ENCODE data around the gene LRRK1.

Gene LRRK1

GRCh38 chr15:101047301-101047781, 128.2 kb downstream of the LRRK1 start:
- DNase-seq = peak; percentile 3

GRCh38 chr15:101048176-101048575, 129.0 kb downstream of the LRRK1 start:
- no peak for DNase-seq

GRCh38 chr15:101048581-101049030, 129.4 kb downstream of the LRRK1 start:
- DNase-seq = no peak

- DNase-seq = no peak
These were observed 130.1 kb downstream of the LRRK1 start for GRCh38 chr15:101049282-101049681.

- no peak for DNase-seq
These were observed 130.9 kb downstream of the LRRK1 start for GRCh38 chr15:101049856-101050622.

- no peak for DNase-seq
These were observed 131.6 kb downstream of the LRRK1 start for GRCh38 chr15:101050623-101051290.

GRCh38 chr15:101051291-101052030, 132.3 kb downstream of the LRRK1 start:
- DNase-seq = no peak

GRCh38 chr15:101052031-101052620, 133.0 kb downstream of the LRRK1 start:
- no peak for DNase-seq

- DNase-seq = no peak
These were observed 133.5 kb downstream of the LRRK1 start for GRCh38 chr15:101052681-101053121.

- DNase-seq = no peak
These were observed 134.1 kb downstream of the LRRK1 start for GRCh38 chr15:101053261-101053660.

- DNase-seq = no peak
These were observed 135.0 kb downstream of the LRRK1 start for GRCh38 chr15:101054116-101054515.

- no peak for DNase-seq
These were observed 135.8 kb downstream of the LRRK1 start for GRCh38 chr15:101054991-101055390.

GRCh38 chr15:101055411-101055810, 136.3 kb downstream of the LRRK1 start:
- no peak for DNase-seq

GRCh38 chr15:101056366-101057334, 137.5 kb downstream of the LRRK1 start:
- DNase-seq = no peak

- DNase-seq = no peak
These were observed 138.8 kb downstream of the LRRK1 start for GRCh38 chr15:101057841-101058407.

GRCh38 chr15:101058735-101059134, 139.6 kb downstream of the LRRK1 start:
- DNase-seq = no peak

- DNase-seq = no peak
These were observed 140.5 kb downstream of the LRRK1 start for GRCh38 chr15:101059381-101060341.

GRCh38 chr15:101060576-101061551, 141.7 kb downstream of the LRRK1 start:
- no peak for DNase-seq

- DNase-seq = no peak
These were observed 142.9 kb downstream of the LRRK1 start for GRCh38 chr15:101062063-101062462.
